HG03097 (cell line): ENCODE results near the gene SYNPR.

Experiments used
- ATAC-seq: cut with Tn5 transposase; IDR thresholded peaks from one replicate; pipeline ENCODE4 v1.9.1; 2021; ENCODE audit not compliant: unreplicated experiment, low FRiP score

The SYNPR gene

DNA sequence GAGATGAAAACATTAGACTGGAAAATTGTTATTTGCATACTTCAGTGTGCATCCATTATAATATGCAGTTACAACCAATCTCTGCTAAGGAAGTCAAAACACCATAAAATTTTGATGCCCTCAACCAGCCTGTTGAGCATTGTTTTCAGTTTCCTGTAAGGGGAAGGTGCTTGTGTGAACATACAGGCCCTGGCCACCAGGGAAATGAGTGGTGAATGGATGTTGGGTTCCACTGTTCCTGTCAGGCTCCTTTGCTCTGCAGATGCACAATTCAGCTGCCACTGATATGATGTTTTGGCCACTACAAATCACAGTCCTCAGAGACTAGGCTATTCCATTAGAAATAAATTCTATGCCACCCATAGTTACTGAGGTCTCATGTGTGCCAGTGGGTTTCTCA lies 184.6 kb downstream of the SYNPR start:
- no peak for ATAC-seq

DNA sequence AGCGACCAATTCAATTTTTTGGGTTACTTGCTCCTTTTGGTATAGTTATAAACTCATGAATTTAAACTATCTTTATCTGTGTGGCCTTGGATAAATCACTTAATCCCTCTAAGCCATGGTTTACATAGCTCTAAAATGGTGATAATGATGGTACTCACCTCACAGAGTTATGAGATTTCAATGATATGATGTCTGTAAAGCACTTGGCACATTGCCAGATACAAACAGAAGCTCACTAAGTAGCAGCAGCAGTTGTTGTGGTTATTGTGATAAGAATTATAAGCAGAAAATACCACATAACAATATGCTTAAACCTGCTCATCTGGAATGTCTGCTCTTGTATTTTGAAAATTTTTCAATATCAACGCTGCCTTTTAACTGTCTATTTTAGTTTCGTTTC lies 189.3 kb downstream of the SYNPR start:
- ATAC-seq: no peak

DNA sequence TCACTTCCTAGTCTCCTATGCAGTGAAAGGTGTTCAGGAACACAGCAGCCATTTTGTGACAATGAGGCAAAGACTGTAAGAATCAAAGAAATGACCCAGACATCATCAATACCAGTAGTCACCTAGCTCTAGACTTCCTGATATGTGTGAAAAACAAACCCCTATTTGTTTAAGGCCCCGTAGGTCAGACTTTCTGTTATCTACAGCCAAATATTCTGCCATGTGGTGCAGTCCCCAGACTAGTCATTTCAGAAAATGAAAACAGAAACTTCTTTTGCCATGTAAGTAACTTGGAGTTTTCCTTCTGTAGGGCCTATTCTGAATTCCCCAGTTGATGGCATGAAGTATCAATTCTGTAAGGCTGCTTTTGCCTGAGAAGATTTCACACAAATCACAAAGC lies 192.6 kb downstream of the SYNPR start:
- ATAC-seq: no peak

GRCh38 chr3:63471781-63472180 lies 193.7 kb downstream of the SYNPR start:
- ATAC-seq: no peak

GRCh38 chr3:63473641-63474166 lies 195.6 kb downstream of the SYNPR start:
- ATAC-seq: no peak

DNA sequence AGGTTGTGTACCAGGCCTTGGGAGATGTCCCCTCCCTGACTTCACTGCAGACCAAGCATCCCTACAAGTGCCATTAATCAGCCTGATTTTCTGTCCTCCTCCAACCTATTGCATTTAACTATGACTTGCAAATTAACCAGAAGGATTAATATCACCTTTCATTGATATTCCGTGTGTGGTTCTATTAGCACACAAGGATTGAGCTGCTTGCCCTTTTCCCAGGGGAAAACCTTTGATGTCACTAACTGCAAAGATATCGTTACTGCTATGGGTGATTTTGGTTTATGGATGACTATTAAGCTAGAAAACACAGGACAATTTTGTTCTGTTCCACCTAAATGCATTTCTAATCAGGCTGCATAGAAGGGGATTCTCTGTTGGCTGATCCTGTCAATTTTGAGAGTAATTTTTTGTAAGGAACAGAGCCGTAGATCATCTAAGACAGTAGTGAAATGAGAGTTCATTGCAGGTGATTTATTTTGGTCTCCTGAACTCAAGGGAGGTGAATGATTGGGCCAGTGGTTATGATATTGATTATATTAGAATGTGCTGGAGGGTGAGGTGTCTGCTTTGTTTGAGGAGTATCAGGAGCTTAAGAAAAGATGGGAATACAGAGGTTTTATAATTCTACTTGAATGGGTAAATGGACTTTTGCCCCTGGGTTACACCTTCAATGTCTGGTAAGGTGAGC lies 196.9 kb downstream of the SYNPR start:
- no peak for ATAC-seq

DNA sequence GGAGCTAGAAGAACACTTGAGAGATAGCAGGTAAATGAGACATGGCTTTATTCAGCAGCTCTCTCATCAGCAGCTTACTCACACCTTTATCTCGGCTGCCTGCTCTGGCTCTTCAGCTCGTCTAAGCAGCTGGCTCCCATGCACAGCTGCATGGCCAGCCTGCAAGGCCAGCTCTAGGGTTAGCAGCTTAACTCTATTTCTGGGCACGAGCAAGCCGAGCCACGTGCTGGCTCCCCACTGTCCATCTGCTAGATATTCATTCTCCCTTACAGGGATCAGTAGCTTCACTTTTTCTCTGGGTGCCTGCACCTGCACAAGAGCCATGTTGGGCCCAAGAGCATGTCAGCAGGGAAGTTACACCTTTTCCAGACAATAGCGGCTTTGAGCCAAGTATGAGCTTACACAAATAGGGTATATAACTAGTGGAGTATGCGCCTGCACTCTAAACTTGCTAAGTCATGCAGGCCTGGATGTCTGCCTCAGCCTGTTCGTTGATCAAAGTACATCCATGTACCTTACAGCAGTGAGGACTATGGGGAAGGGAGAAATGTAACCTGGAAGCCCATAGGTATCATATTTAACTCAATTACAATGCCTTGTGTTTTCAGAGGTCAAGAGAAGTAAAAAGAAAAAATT lies 199.5 kb downstream of the SYNPR start:
- no peak for ATAC-seq

DNA sequence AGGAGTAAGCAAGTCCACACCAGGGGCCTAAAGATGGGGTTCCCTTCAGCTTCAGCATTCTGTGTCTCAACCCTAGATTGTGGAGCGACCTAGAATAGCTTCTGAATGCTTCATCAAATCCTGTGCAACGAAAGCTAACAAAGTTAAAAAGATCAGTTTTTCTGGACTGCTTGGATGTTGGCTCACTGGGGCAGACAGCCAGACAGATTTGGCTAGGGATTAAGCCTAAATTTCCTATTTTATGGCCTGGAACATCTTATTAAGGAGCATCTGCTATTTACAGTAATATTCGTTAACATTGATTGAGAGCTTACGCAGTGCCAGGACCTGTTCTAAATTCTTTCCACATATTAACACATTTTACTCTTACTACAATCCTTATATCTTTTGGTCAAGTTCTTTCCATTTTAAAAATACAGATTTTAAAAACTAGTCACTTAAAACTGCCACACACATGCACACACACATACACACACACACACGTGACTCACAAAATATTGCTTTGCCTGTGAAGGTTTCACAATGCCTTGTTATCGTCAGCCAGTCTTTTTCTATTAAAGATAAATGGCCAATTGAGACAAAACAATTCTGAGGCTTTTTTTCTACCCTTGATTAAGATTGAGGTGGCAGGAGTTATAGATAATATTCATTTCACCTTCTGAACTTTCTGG lies 201.0 kb downstream of the SYNPR start:
- no peak for ATAC-seq

- no peak for ATAC-seq
These were observed 201.5 kb downstream of the SYNPR start for GRCh38 chr3:63479661-63480035.

DNA sequence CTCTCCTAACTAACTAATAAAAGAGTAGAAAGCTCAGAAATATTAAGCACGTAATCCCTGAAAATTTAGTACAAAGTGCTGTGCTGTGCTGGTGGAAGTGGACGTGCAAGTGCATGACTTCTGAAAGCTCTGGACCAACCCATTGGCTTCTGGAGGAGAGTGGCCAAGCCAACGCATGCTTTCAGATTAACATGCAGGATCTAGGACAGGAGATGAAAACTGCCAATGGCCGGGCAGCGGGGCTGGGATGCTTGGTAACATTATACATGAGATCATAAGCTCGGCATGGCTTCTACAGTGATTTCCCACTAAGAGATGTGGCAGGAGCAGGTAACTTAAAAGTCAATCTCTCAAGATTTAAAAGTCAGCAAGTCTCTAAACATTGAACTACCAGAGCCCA lies 203.5 kb downstream of the SYNPR start:
- no peak for ATAC-seq

DNA sequence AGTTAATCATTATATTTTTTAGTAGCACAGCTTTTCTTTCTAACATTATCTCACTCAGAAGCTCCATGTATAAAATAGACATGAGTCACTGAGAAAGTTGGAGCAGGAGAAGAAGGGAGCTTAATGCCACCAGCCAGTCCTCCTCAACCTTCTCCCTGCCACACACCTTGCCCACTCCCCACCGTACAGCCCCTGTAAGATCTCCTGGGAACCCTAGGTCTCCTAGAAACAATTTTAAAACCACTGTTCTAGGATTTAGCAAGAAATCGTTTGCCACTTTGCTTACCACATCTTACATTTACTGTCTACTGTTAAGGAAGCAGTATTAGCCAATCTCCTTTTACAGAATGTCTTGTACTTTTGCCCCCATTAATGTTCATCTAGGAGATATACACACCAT lies 204.2 kb downstream of the SYNPR start:
- no peak for ATAC-seq

DNA sequence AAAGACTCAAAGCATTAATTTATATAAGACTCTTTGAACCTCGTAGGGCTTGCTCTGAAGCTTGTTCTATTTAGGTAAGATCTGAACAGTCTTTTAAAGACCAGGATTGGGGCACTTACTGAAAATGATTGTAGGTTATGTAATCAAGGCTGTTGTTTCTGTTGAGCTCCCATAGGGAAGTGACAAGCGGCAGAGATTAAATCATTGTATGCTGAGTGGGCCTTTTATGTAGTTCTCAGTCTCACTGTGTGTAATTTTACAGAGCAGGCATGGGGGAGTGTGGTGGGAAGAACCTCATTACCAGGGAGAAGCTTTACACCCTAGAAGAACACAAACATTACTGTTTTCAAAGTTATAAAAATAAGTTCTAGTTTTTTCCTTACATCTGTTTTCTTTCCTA lies 214.4 kb downstream of the SYNPR start:
- no peak for ATAC-seq

DNA sequence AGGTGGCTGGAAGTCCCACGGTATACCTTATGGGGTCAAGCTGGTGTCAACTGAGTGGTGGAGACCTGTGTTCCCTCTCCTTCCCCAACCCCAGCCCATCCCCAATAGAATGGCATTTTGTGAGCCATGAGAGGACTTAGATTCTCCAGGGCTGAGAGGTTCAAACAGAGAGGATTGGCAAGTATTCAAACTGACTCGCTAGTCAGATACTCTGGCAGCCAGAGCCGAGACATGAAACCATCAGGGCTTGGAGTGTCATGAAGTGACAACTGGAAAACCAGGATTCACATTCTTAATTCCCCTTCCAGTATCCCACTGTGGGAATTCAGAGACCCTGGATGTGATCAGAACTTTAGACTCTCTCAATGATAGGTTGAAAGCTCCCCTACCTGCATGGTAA lies 215.0 kb downstream of the SYNPR start:
- ATAC-seq: no peak

DNA sequence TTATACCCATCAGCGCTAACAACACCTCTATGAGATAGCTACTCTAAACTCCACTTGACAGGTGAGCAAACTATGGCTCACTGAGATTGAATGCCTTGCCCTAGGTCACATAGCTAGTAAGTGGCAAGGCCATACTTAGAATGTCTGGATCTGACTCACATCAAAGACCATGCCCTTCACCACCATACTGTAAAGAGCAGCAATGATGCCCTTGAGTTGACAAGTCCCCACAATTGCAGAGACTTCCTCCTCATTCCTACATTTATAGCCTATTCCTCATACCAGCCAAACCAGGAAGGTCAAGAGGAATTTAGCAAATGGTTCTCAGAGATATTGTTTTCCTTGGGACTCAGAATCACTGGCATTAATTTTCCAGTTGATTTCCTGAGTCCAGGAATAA lies 216.5 kb downstream of the SYNPR start:
- no peak for ATAC-seq

DNA sequence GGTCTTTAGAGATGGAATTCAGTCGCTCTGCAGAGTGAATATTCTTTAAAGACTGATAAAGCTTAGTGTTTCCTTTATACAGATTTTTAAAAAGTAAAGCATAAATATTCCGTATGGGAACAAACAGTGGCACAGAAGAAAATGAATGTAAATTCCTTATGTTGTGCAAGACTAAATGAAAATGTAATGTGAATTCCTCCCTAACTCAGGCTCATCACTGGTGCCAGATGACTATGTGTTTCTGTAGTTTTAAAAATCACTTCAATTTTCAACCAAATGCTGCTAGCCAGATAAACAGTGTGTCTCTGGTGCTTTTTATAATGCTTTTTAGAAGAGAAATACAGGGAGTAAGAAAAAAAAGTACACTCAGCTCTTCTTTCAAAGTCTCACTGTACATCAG lies 219.5 kb downstream of the SYNPR start:
- no peak for ATAC-seq

- no peak for ATAC-seq
These were observed 222.1 kb downstream of the SYNPR start for GRCh38 chr3:63500196-63500595.

DNA sequence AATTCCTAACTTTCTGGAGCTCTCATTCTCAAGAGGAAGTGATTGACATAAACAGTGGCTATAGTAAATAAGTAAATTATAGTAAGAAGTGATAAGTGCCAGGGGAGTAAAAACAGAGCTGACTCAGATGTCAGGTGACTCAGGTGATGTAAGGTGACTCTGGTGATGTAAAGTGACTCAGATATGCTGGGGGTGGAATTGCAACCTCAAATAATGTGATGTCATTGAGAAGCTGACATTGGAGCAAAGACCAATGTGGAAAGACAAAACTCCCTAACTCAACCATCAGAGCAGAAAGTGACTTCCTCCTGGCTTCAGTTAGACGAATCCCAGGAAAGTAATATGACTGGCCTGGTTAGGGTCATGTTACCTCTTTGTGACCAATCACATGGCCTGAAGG lies 230.2 kb downstream of the SYNPR start:
- ATAC-seq: no peak

DNA sequence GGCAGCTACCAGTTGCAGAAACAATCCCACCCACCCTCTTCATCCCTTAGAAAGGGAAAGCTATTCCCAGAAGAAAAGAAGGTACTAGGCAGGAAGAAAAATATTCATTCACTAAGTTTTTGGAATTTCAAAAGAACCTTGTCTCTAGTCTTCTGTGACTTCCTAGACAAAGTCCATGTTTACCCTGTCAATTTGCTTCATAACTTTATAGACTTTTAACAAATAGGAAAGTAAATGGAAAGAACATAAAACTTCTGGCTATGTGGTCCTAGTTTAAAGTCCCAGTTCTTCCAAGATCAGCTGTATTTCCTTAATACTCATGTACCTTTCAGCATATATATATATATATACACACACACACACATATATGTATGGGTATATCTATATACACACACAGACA lies 230.7 kb downstream of the SYNPR start:
- no peak for ATAC-seq

DNA sequence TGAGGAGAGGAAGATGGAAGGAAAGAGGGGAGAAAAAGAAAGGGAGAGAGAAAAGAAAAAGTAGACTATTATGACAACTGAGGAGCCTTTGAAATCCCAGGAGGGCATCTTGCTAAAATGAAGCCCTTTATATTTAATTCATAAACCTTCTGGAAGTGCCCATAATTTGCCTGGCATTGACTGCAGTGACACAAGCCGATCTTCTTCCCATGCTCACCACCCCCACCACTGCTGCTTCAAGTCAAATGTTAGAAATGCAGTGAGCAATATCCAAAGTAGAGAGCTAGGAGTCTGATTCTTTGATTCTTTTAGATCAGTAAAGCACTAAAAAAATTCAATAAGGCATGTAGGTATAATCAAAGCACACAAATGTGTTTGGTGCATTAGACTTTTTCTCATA lies 235.7 kb downstream of the SYNPR start:
- no peak for ATAC-seq

- no peak for ATAC-seq
These were observed 236.6 kb downstream of the SYNPR start for GRCh38 chr3:63514678-63515077.

GRCh38 chr3:63519426-63519825 lies 241.3 kb downstream of the SYNPR start:
- ATAC-seq: no peak

DNA sequence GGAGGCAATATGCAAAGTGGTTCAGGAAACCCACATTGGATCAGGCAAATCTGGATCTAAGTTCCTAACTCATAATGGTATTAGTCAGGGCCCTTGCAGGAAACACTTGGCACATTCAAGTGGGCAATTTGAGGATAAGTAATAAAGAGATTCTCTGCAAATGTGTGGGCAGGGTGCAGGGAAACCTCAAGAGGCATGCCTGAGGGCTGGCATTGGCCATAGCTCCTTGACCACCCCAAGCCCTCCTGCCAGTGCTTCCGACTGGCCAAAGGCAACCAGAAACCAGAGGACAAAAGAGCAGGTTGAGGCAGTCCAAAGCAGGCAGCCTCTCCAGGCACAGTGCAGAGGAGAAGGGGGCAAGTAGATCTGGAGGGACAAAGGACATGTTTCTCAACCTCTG lies 243.5 kb downstream of the SYNPR start:
- no peak for ATAC-seq
